H54 (cell line): ENCODE results near the gene SLC12A6.
A peak's percentile ranks its signal among the peaks of the same experiment; 100 is the strongest.

Source experiments
- DNase-seq: peaks from one replicate; pipeline ENCODE4 v3.0.0; 2011; ENCODE audit warnings: low spot score, mixed read lengths; ENCODE audit not compliant: insufficient read length
- FAIRE-seq: peaks from 3 replicates; lab custom pipeline; 2011; peaks lifted over from hg19 to GRCh38; lab: Jason Lieb, UNC
- POLR2A ChIP-seq: IDR thresholded peaks from 2 replicates; pipeline ENCODE4 v1.6.1; 2011; ENCODE audit warnings: low read depth, mild to moderate bottlenecking, low read length

The SLC12A6 gene

DNA sequence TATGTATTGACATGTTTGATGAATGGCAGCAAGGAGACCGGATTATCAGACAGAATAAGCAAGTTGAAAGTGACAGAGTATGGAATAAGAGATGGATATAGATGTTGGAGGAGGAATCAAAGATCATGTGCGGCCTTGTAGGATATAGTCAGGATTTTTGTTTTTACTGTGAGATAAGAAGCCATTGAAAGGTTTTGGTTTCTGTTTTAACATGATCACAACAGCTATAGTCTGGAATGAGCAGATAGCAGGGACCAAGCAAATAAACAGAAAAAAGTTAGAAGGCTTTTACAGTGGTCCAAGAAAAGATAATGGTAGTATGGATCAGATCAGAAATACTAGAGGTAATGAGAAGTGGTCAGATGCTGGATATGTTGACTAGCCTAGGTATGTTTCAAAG lies 52.6 kb downstream of the SLC12A6 start:
- no peak for DNase-seq
- FAIRE-seq = no peak
- TF ChIP-seq POLR2A = no peak

DNA sequence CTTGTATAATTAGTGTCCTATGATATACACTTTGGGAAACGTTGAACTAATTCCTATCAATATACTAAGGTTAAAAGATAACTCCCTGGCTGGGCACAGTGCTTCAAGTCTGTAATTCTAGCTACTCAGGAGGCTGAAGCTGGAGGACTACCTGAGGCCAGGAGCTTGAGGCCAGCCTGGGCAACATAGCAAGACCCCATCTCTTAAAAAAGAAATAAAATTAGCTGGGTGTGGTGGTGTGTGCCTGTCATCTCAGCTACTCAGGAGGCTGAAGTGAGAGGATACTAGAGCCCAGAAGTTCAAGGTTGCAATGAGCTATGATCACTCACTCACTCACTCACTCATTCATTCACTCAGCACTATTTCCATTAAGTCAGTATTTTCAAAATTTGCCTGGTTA lies 55.2 kb downstream of the SLC12A6 start:
- FAIRE-seq = no peak
- DNase-seq = no peak
- no peak for TF ChIP-seq POLR2A

DNA sequence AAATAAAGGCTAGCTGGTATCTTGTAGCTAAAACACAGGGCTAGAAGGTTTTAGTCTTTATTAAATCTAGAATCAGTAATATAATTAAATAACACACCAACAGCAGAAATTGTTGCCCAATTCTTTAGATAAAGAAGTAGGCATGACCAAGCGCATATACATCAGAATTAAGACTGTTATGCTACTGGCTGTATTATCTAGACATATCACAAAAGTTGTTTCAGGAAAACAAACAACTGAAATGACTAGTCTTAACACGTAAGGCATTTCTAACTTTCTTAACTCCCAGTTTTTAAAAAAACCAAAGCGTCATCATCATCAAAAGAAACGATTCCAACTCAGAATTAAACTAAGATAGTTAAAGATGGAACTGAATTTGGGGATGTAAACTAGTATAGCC lies 57.4 kb downstream of the SLC12A6 start:
- TF ChIP-seq POLR2A = no peak
- FAIRE-seq (no peak), DNase-seq (no peak)

DNA sequence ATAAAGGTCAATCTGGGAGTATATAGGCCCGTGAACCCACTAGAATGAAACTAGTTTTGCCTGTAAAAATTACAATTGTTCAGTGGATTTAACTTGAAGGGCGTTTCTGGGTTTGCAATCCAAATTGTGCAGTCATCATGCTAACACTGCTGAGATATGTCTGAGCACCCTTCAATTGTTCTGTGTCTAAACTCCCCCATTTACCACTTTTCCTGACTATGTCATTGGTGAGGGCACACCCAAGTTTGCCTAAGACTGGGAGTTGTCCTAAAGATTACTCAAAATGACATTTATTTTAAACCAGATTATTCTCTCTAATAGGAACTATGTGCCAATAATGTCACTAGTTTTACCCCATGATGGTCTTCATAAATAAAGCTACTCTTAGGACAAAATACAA lies 58.2 kb downstream of the SLC12A6 start:
- no peak for DNase-seq
- no peak for TF ChIP-seq POLR2A
- FAIRE-seq = no peak

DNA sequence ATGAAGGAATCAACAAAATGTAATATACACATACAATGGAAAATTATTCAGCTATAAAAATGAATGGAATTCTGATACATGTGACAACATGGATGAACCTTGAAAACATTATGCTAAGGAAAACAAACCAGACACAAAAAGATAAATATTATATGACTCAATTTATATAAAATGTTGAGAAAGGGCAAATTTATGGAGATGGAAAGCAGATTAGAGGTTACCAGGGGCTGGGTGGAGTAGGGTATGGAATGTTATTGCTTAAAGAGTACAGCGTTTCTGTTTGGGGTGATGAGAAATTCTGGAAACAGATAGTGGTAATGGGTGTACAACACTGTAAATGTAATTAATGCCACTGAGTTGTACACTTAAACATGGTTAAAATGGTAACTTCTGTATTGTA lies 61.9 kb downstream of the SLC12A6 start:
- DNase-seq (no peak), FAIRE-seq (peak; percentile 11)
- TF ChIP-seq POLR2A = no peak

DNA sequence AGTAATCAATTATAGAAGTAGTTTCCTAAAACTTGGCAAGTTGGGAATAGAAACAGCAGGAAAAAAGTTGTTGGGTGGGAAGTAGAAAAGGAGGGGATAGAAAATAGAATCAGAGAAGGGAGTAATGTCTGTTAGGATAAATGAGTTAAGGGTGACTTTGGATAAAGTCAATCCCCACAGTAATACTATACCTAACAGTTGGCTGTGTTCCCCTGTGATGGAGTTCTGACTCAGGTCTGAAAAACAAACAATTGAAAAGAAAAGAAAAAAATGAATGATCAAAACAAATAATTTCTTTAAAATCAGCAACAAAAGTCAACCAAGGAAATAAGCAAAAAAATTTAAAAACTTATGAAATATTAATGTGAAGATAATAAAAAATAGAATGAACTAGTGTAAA lies 62.4 kb downstream of the SLC12A6 start:
- DNase-seq = no peak
- FAIRE-seq = peak; percentile 92
- TF ChIP-seq POLR2A = no peak

DNA sequence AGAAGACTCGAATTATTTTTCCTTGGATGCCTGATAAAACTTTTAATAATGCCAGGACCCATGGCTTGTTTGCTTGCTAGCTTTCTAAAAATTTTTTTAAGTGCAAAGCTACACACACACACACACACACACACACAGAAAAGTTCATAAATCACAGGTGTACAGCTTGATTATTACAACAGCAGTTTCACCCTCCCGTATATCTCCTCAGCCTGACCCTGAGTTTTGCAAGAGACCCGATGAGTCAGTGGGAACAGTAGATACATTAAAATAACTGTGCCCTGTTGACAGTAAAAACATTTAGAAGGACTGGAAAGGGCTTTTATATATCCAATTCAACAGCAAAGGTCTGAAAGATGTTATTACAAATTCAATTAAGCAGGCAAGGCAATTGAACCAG lies 66.1 kb downstream of the SLC12A6 start:
- FAIRE-seq = peak; percentile 97
- TF ChIP-seq POLR2A = no peak

DNA sequence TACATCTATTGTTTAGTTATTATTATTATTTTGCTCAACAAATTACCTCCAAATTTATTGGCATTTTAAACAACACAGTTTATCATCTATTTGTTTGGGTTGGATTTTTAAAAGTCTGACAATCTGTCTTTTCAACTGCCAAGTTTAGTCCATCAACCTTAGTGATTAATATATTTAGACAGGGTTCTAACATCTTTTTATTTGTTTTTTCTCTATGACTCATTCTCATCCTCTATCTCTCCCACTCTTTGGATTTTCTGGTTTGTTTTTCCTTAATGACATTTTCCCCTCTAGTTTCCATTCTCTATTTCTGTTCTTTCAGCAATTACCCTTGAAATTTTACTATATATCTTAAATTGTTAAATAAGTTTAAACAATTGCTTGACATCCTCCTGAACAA lies 70.8 kb downstream of the SLC12A6 start:
- no peak for FAIRE-seq
- TF ChIP-seq POLR2A = no peak
- no peak for DNase-seq

More for the DNA sequence above, 66.1 kb downstream of the SLC12A6 start:
- peak; percentile 40 for DNase-seq

DNA sequence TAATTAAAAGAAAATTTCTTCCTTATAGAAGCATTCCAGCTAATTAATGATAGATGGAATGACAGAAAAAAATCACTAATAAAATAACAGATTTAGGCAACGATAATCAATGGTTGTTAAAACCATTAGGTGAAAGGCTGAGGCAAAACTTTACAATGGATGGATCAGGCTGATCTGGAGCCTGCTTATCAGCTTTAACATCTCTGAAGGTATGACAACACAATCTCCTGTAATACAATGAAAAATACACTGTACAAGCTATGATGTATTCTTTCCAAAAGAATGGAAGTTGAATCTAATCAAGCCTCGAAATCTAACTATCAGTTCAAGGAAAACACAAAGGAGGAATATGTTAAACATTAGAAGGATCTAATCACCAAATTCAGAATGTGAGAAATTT lies 73.5 kb downstream of the SLC12A6 start:
- no peak for DNase-seq
- TF ChIP-seq POLR2A = no peak
- peak; percentile 38 for FAIRE-seq

DNA sequence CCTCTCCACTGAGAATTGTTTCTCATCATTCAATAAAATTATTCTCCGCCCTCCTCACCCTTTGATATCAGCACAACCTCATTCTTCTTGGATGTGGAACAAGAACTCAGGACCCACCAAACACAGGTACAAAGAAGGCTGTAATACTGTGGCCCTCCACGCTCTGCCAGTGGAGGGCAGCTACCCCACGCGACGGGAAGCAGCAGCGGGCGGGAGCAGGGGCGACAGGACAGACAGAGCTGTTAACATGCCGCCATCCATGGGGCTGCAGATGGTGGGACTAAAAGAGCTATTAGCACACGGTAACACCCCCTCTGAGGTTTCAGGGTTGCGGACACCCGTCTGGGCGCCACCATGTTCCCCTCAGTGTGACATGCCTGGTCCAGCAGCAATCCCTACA lies 75.2 kb downstream of the SLC12A6 start:
- FAIRE-seq (no peak), DNase-seq (no peak)
- no peak for TF ChIP-seq POLR2A

DNA sequence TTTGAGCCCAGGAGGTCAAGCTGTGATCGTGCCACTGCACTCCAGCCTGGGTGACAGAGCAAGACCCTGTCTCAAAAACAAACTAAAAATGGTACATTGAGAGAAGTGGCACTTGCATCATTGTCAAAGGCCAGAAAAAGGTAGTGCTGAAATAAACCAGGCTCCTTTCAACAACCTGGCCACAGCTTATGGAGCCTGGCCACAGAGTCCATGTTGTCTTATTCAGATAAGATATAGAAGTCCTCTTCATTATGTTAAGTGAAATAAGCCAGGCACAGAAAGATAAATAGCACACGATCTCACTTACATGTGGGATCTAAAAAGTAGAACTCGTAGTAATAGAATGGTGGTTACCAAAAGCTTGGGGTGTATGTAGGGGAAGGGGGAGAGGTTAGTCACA lies 78.0 kb downstream of the SLC12A6 start:
- DNase-seq (no peak), FAIRE-seq (no peak)

DNA sequence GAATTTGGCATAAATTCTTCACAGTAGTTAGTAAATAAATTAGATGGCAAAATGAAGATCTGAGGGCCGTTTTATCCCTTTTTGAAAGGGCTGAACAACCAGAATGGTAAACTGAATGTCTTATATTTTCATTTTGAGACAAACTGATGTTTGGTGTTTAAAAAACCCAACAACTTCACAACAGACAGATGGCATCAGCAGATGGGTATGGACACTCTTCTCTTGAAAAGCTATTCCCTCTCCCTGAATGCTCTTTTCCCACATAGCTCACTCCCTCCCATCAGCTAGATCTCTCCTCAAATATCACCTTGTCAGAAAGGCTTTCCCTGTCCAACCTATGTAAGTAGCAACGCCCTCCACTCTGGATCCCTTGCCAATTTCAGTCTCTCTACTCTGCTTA lies 79.4 kb downstream of the SLC12A6 start:
- FAIRE-seq = no peak

More for the DNA sequence above, 78.0 kb downstream of the SLC12A6 start:
- TF ChIP-seq POLR2A = no peak

DNA sequence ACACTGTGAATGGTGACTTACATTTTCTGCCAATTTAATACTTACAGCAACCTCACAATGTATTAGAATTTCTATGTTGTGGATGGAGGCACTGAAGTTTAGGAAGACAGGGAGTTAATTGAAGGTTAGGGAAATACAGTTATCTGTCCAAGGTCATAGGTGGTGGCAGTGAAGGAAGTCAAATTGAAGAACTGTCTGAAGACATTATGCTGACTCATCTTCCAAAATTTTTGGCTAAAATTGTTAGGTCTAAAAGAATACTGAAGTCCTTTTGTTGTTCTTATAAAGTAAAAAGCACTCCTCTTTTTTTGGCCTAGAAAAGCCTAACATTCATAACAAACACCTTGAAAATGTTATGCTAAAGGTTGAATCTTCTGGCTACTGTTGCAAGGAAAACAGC lies 85.0 kb downstream of the SLC12A6 start:
- DNase-seq (no peak), FAIRE-seq (no peak)
- no peak for TF ChIP-seq POLR2A

More for the DNA sequence above, 79.4 kb downstream of the SLC12A6 start:
- TF ChIP-seq POLR2A = no peak
- no peak for DNase-seq

DNA sequence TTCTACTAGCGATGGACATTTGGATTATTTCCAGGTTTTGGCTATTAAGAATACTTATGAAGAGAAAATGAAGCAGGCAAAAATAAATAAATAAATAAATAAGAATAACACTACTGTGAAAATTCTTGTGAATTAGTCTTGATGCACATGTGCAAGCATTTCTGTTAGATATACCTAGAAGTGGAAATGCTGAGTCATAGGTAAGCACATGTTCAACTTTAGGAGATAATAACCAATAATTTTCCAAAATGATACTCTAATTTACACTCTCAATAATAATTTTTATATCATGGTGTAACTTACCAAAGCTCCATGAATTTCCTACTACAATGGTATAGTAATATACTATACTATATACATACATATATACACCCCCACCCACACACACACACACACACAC lies 89.4 kb downstream of the SLC12A6 start:
- FAIRE-seq (no peak), DNase-seq (no peak)
- TF ChIP-seq POLR2A = no peak

DNA sequence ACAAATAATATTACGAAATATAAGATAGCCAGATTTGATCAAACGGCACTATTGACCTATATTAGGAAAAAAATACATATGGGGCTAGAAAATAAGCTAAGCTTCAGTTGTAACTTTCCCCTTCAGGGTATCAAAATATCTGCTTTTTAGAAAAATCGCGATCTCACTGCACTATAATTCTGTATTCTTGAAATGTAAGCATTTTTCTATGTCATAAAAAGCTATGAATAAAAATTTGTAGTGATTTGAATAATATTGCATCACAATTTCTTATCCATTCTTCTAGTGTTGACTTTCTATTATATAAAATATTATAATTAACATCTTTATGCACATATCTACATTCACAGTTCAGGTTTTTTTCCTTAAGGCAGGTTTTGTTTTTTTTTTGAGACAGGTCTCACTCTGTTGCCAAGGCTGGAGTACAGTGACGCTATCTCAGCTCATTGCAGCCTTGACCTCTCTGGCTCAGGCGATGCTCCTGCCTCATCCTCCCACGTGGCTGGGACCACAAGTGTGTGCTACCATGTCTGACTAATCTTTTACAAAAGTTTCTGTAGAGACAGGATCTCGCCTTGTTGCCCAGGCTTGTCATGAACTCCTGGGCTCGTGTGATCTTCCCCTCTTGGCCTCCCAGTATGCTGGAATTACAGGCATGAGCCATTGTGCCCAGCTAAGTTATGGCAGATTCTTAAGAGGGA lies 91.2 kb downstream of the SLC12A6 start:
- no peak for FAIRE-seq
- no peak for DNase-seq
- TF ChIP-seq POLR2A = no peak
